Measurements from ENCODE around the gene ZNF616.

DNA sequence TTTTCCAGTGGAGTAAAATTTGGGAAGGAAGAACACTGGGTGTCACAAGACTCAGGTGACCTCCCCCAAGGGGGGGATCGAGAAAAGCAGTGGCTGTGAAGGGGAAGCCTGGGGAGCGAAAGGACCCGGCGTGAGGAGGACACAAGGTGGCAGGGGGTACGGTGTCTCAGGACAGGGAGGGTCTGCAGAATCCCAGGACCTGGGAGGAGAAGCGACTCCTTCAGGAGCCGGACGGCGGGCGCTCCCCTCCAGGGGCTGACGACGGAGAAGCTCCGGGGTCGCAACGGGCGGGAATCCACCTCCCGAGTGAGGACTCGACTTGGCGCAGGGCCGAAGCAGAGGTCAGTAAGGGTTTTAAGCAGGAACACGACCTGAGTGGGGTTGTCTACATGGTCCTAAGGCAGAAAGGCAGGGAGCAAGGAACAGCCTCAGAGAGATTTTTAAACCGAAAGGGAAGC, 31.2 kb upstream of the ZNF616 start:
- TF ChIP-seq, protein P1, sequence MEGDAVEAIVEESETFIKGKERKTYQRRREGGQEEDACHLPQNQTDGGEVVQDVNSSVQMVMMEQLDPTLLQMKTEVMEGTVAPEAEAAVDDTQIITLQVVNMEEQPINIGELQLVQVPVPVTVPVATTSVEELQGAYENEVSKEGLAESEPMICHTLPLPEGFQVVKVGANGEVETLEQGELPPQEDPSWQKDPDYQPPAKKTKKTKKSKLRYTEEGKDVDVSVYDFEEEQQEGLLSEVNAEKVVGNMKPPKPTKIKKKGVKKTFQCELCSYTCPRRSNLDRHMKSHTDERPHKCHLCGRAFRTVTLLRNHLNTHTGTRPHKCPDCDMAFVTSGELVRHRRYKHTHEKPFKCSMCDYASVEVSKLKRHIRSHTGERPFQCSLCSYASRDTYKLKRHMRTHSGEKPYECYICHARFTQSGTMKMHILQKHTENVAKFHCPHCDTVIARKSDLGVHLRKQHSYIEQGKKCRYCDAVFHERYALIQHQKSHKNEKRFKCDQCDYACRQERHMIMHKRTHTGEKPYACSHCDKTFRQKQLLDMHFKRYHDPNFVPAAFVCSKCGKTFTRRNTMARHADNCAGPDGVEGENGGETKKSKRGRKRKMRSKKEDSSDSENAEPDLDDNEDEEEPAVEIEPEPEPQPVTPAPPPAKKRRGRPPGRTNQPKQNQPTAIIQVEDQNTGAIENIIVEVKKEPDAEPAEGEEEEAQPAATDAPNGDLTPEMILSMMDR (IDR thresholded peaks at IDR 0.05), result no peak
- no peak for TF ChIP-seq POLR2AphosphoS5 (IDR thresholded peaks at IDR 0.05)
